Panc1 (cell line): ENCODE results near the gene AGPAT1.

Source experiments
- CTCF ChIP-seq: fragments of 450-650 bp; IDR thresholded peaks from 2 replicates; pipeline ENCODE4 v1.5.1; 2017; ENCODE audit warnings: mild to moderate bottlenecking
- TF ChIP-seq, protein P1 (sequence below), 2 experiments: IDR thresholded peaks; 2 replicates each; pipeline ENCODE4 v1.6.1; 2011 to 2012; ENCODE audit warnings: low read depth in 2 of 2, control low read depth in 1 of 2, low read length in 1 of 2, mild to moderate bottlenecking in 1 of 2, moderate library complexity in 1 of 2; ENCODE audit not compliant: insufficient read depth in 1 of 2

DNA sequence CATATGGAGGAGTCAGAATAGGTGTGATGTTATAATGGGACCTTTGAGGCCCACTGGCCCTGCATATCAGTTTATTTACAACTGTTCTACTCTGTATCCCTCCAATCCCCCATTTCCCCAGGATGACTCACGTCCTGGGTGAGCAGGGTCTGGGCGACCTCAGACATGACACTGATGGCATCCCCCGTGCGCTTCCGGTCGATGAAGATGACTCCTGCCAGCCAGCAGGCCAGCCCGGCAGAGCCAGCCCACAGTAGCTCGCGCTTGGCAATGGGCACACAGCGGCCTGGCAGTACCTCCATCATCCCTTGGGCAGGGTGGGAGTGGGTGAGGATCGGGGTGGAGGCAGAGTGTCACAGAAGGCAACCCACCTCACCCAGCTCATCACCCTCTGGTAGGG, 5.6 kb downstream of the AGPAT1 start:
- TF ChIP-seq CTCF, result no peak
- TF ChIP-seq, protein P1, sequence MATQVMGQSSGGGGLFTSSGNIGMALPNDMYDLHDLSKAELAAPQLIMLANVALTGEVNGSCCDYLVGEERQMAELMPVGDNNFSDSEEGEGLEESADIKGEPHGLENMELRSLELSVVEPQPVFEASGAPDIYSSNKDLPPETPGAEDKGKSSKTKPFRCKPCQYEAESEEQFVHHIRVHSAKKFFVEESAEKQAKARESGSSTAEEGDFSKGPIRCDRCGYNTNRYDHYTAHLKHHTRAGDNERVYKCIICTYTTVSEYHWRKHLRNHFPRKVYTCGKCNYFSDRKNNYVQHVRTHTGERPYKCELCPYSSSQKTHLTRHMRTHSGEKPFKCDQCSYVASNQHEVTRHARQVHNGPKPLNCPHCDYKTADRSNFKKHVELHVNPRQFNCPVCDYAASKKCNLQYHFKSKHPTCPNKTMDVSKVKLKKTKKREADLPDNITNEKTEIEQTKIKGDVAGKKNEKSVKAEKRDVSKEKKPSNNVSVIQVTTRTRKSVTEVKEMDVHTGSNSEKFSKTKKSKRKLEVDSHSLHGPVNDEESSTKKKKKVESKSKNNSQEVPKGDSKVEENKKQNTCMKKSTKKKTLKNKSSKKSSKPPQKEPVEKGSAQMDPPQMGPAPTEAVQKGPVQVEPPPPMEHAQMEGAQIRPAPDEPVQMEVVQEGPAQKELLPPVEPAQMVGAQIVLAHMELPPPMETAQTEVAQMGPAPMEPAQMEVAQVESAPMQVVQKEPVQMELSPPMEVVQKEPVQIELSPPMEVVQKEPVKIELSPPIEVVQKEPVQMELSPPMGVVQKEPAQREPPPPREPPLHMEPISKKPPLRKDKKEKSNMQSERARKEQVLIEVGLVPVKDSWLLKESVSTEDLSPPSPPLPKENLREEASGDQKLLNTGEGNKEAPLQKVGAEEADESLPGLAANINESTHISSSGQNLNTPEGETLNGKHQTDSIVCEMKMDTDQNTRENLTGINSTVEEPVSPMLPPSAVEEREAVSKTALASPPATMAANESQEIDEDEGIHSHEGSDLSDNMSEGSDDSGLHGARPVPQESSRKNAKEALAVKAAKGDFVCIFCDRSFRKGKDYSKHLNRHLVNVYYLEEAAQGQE (IDR thresholded peaks at IDR 0.05; ENCODE audit: insufficient read depth in 1 of 2, low read depth in 2 of 2, low read length in 1 of 2), result no peak
